Measurements from ENCODE around the gene SMIM24.
"Not testable (repeated sequence)": the region's sequence is repeated elsewhere in the genome, so short reads cannot be mapped to it uniquely, and the experiment has no call there.

Gene SMIM24

DNA sequence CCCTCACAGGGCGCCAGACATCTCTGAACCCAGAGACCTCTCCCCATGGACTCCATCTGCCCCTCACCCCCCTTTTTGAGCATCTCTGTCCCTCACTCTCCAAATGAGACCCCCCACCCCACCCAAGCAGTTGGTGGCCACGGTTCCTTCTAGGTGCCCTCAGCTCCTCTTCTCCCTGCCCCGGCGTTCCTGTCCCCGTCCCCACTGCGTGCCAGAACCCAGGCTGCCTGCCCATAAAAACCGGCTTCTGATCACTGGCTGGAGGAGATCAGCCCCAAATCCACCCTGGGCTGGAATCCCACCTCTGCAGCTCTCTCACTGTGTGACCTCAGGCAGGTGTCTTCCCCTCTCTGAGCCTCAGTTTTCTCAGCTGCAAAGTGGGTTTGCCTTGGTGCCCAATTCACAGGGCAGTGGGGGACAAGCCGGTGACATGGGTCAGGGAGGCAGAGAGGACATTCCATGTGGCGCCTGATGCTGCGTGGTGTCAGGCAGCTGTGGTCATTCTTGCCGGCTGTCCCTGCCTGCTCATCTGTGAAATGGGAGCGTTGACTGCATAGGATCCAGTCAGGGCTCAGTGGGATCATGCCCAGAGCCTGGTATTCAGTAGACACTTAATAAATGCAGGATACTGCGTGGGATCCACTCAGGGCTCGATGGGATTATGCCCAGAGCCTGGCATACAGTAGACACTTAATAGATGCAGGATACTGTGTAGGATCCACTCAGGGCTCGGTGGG is 25.5 kb downstream of the SMIM24 start:
- no peak overlapping the region for H3K4me3 ChIP-seq (ENCODE audit: low read length, poor library complexity, severe bottlenecking)
- H3K4me1 ChIP-seq (ENCODE audit: insufficient read depth, low read length, poor library complexity, severe bottlenecking): peaks cover 5% of the 10 kb centered on the region
- peaks cover 50% of the 10 kb centered on the region; the same call in 1 of the 2 replicates for H3K36me3 ChIP-seq (ENCODE audit: insufficient read depth, low read length)
- H3K9ac ChIP-seq (ENCODE audit: low read depth, low read length, poor library complexity, severe bottlenecking): no peak overlapping the region
- no peaks in the 10 kb centered on the region for H3F3A ChIP-seq (ENCODE audit: low read depth)
- no peaks in the 10 kb centered on the region for H3K9me2 ChIP-seq (replicated peaks; ENCODE audit: low read depth, low read length)
- TF ChIP-seq EZH2phosphoT487 (IDR thresholded peaks at IDR 0.05; ENCODE audit: borderline replicate concordance): no peak
- TF ChIP-seq, protein P1, sequence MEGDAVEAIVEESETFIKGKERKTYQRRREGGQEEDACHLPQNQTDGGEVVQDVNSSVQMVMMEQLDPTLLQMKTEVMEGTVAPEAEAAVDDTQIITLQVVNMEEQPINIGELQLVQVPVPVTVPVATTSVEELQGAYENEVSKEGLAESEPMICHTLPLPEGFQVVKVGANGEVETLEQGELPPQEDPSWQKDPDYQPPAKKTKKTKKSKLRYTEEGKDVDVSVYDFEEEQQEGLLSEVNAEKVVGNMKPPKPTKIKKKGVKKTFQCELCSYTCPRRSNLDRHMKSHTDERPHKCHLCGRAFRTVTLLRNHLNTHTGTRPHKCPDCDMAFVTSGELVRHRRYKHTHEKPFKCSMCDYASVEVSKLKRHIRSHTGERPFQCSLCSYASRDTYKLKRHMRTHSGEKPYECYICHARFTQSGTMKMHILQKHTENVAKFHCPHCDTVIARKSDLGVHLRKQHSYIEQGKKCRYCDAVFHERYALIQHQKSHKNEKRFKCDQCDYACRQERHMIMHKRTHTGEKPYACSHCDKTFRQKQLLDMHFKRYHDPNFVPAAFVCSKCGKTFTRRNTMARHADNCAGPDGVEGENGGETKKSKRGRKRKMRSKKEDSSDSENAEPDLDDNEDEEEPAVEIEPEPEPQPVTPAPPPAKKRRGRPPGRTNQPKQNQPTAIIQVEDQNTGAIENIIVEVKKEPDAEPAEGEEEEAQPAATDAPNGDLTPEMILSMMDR (conservative IDR thresholded peaks at IDR 0.05; ENCODE audit: low read length): no peak
- H4K20me1 ChIP-seq (ENCODE audit: insufficient read depth, low read length, poor library complexity, severe bottlenecking): peaks cover 5% of the 10 kb centered on the region
- no peaks in the 10 kb centered on the region for H3K27me3 ChIP-seq (ENCODE audit: insufficient read depth, low read length, poor library complexity, severe bottlenecking)
- H3K9me3 ChIP-seq (ENCODE audit: insufficient read depth, low read depth, low read length): no peaks in the 10 kb centered on the region
- H3K79me2 ChIP-seq (ENCODE audit: insufficient read depth, low read length): no peaks in the 10 kb centered on the region
- H3K4me2 ChIP-seq (ENCODE audit: low read depth, low read length, poor library complexity, severe bottlenecking): no peak overlapping the region
- no peak overlapping the region for H2AFZ ChIP-seq (ENCODE audit: low read length)

DNA sequence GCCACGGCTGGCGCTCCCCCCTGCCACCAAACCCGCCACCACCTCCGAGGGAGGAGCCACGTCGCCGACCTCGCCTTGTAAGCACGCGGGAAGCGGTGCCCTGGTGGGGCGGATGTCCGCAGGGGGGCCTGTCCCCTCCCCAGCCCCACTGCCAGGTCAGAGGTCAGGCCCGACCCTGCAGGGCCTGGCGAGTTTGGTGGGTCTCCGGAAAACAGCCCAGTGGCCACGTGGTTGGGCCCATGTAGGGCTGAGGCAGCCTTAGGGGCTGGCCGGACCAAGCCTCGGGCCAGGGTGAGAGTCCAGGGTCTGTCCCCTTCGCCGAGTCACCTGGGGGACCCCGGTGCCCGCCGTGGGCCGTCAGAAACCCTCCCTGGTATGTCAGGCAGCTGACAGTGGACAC is 26.5 kb downstream of the SMIM24 start:
- no peaks in the 10 kb centered on the region for H3K27me3 ChIP-seq (ENCODE audit: insufficient read depth, low read length, poor library complexity, severe bottlenecking)
- H3F3A ChIP-seq (ENCODE audit: low read depth): no peaks in the 10 kb centered on the region
- peaks cover 56% of the 10 kb centered on the region; the same call in 1 of the 2 replicates for H3K36me3 ChIP-seq (ENCODE audit: insufficient read depth, low read length)
- no peak overlapping the region for H3K4me2 ChIP-seq (ENCODE audit: low read depth, low read length, poor library complexity, severe bottlenecking)
- H3K4me3 ChIP-seq (ENCODE audit: low read length, poor library complexity, severe bottlenecking): no peak overlapping the region
- TF ChIP-seq, protein P1 (conservative IDR thresholded peaks at IDR 0.05; ENCODE audit: low read length): no peak
- no peak for TF ChIP-seq EZH2phosphoT487 (IDR thresholded peaks at IDR 0.05; ENCODE audit: borderline replicate concordance)
- no peaks in the 10 kb centered on the region for H3K9me2 ChIP-seq (replicated peaks; ENCODE audit: low read depth, low read length)
- no peaks in the 10 kb centered on the region for H3K9me3 ChIP-seq (ENCODE audit: insufficient read depth, low read depth, low read length)
- no peaks in the 10 kb centered on the region for H3K4me1 ChIP-seq (ENCODE audit: insufficient read depth, low read length, poor library complexity, severe bottlenecking)
- no peaks in the 10 kb centered on the region for H3K79me2 ChIP-seq (ENCODE audit: insufficient read depth, low read length)
- no peak overlapping the region for H3K9ac ChIP-seq (ENCODE audit: low read depth, low read length, poor library complexity, severe bottlenecking)
- no peak overlapping the region for H2AFZ ChIP-seq (ENCODE audit: low read length)
- peaks cover 5% of the 10 kb centered on the region for H4K20me1 ChIP-seq (ENCODE audit: insufficient read depth, low read length, poor library complexity, severe bottlenecking)

DNA sequence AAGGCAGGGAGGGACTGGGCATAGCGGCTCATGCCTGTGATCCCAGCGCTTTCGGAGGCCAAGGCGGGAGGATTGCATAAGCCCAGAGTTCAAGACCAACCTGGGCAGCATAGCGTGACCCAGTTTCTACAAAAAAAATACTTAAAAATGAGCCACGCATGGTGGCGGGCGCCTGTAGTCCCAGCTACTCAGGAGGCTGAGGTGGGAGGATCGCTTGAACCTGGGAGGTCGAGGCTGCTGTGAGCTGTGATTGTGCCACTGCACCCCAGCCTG is 27.4 kb downstream of the SMIM24 start:
- H4K20me1 ChIP-seq (ENCODE audit: insufficient read depth, low read length, poor library complexity, severe bottlenecking); H3K9me3 ChIP-seq (ENCODE audit: insufficient read depth, low read depth, low read length); H3K79me2 ChIP-seq (ENCODE audit: insufficient read depth, low read length); H3K9me2 ChIP-seq (replicated peaks; ENCODE audit: low read depth, low read length); H3K9ac ChIP-seq (ENCODE audit: low read depth, low read length, poor library complexity, severe bottlenecking); H3K4me2 ChIP-seq (ENCODE audit: low read depth, low read length, poor library complexity, severe bottlenecking); H3K27me3 ChIP-seq (ENCODE audit: insufficient read depth, low read length, poor library complexity, severe bottlenecking); H3K4me1 ChIP-seq (ENCODE audit: insufficient read depth, low read length, poor library complexity, severe bottlenecking); H3K4me3 ChIP-seq (ENCODE audit: low read length, poor library complexity, severe bottlenecking); H3F3A ChIP-seq (ENCODE audit: low read depth); H2AFZ ChIP-seq (ENCODE audit: low read length): not testable (repeated sequence)
- peaks cover 61% of the 10 kb centered on the region; the same call in 1 of the 2 replicates for H3K36me3 ChIP-seq (ENCODE audit: insufficient read depth, low read length)
